Esophagus mucosa (tissue), 1 donor: Measurements from ENCODE around the gene PPWD1. TPM values are rescaled to one million over a fixed set of nuclear protein-coding genes. Genes with fewer than 3 reads are reported as not detected.
"Not testable (repeated sequence)": the region's sequence is repeated elsewhere in the genome, so short reads cannot be mapped to it uniquely, and the experiment has no call there.

Experiments used
- ATAC-seq: fragments of 200-7000 bp; cut with Tn5 transposase; one replicate; pipeline ENCODE4 v1.9.1; 2020
- total RNA-seq: library from RNA; stranded (reverse); gene quantifications from one replicate; pipeline ENCODE4 v1.2.4, GENCODE V29; 2023
- donor health status: DM: yes; HTN: yes; CAD: no.

PPWD1 gene
- 16.6 TPM for total RNA-seq

DNA sequence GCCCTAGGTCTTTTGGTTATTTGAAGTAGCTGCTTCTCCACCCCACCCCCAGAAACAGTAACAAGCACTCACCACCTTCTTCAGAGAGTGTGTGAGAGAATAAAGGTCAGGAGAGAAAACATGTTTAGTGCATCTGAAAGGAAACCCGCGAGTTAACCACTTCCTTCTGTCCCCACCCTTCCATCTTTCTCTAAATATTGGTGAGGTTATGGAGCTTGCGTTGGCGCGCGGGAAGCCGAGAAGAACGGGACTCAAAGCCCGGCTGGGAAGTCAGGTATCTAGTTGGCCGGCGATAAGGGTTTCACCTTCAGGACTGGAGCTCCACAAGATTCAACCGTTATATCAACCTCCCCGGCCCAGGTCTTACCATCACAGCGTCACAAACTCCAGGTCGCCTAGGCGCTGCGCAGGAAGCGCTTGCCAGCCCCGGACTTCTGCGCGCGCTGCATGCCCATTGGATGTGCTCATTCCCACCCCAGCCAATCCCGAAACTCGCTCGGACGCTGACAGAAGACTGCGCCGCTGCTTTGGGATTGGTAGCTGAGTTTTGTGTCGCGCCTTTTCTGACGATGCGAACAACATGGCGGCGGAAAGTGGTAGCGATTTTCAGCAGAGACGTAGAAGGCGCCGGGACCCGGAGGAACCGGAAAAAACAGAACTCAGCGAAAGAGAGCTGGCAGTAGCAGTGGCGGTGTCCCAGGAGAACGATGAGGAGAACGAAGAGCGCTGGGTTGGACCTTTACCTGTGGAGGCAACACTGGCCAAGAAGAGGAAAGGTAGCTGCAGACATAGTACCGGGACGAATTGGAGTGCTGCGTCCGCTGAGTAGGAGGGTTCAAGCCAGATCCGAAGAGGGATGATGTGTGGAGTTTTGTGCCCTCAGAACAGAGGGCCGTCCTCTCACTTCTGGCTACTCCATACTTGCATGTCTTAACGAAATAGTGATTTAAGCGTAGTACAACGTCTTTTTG is at the start of gene PPWD1, which contains the start of gene CENPK:
TSS of gene PPWD1 (plus strand) at position 566 of the 971 bp plus-strand sequence. CDS start at position 581, 15 bp downstream.
TSS of gene CENPK (minus strand) at position 438 of the 971 bp plus-strand sequence. CDS start 8,261 bp downstream, outside the sequence.
- ATAC-seq = peak; percentile 100

DNA sequence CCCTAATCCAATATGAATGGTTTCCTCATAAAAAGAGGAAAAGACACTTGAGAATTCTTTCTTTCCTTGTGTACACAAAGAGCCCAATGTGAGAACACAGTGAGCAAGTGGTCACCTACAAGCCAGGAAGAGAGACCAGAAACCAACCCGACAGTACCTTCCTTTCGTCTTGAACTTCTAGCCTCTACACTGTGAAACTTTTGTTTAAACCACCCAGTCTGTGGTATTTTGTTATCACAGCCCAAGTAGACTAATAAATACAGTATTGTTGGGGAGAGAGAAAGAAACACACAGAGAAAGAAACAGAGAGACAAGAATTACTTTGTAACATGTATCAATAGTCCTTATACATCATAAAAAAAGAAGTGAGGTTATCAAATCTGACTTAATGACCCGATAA is 37.4 kb upstream of the PPWD1 start:
- ATAC-seq = no peak

DNA sequence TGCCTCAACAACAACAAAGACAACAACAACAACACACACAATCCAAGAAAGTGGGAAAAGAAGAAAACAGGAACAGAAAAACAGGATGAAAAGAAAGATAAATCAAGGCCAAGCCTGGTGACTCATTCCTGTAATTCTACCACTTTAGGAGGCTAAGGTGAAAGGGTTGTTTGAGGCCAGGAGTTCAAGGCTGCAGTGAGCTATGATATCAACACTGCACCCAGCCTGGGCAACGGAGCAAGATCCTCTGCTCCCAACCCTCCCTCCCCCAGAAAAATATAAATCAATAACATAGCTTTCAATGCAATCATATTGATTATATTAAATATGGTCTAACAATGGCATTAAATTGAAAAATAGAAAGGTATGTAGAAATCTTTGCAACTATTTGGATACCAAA is 32.2 kb upstream of the PPWD1 start:
- ATAC-seq = no peak

DNA sequence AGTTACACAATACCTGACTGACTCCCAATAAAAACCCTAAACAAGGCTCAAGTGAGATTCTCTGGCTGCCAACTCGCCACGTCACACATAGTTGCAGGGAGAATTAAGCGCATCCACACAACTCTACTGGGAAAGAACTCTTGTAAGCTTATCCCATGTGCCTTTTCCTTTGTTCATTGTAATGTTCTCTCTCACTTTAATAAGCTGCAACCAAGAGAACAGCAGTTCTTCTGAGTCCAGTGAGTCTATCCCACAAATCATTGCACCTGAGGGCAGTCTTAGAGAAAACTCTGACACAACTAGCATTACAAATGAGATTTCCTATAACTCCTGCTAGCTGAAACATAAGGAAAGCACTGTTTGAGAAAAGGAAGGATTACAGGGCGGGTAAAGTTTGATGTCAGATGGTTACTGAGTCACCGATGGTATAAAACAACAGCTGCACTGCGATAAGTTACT is 27.5 kb upstream of the PPWD1 start:
- peak; percentile 69 for ATAC-seq

DNA sequence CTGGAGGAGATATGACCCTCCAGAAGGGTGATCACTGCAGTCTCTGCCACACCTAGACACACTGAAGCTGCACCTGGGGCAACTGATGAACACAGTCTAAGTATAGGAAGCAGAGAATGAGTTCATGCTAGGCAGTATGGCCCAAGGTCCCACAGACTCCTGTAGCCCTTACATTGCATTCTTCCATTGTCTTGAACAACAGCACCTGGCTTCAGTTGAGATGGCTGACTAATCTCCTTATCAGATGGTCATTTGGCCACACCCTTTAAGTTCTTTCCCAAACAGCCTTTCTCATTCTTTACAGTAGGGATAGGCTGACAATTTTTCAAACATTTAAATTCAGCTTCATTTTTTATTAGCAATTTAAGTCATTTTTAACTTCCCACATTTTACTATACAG is 23.3 kb upstream of the PPWD1 start:
- ATAC-seq = no peak

DNA sequence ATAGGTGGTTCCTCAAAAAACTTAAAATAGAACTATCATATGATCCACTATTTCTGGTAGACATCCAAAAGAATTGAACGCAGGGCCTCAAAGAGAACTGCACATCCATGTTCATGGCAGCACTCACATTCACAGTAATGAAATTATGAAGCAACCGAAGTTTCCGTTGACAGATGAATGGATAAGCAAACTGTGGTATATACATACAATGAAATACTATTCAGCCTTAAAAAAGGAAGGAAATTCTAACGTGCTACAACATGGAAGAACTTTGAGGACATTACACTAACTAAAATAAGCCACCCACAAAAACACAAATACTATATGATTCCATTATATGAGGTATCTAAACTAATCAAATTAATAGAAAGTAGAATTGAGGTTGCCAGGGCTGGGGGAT is 18.6 kb upstream of the PPWD1 start:
- no peak for ATAC-seq

DNA sequence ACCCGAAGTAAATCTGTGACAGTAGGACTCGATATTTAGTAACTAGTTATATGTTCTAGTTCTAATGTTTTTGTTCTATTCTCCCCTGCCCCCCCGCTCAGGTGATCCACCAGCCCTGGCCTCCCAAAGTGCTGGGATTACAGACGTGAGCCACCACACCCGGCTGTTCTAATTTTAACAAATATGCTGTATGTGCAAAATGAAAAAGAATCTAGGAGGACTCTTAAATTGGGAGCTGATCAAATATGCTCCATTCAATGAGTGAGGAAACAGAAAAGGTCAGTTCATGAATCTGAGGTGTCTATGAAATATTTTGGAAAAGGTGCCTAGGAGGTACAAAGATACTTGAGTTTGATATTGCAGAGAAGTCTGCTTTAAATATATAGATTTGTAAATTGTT is 17.0 kb upstream of the PPWD1 start:
- no peak for ATAC-seq

DNA sequence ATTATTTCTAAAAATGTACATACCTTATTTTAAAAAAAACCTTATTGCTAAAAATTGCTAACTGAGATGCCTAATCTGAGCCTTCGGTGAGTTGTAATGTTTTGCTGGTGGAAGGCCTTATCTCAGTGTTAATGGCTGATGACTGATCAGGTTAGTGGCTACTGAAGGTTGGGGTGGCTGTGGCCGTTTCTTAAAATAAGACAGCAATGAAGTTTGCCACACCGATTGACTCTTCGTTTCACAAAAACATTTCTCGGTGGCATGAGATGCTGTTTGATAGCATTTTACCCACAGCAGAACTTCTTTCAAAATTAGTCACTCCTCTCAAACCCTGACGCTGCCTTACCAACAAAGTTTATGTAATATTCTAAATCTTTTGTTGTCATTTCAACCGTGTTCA is 14.8 kb upstream of the PPWD1 start:
- no peak for ATAC-seq

DNA sequence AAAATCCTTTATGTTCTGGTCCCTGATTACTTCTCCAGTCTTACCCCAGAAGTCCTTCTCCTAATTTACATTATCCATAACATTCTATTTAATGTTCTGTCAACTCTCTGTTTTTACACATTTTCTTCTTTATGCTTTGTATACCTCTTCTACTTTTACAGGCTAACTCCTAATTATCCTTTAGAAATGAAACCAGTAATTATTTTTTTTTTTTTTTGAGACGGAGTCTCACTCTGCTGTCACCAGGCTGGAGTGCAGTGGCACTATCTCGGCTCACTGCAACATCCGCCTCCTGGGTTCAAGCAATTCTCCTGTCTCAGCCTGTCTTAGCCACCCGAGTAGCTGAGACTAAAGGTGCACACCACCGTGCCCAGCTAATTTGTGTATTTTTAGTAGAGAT is 9.2 kb upstream of the PPWD1 start:
- no peak for ATAC-seq

DNA sequence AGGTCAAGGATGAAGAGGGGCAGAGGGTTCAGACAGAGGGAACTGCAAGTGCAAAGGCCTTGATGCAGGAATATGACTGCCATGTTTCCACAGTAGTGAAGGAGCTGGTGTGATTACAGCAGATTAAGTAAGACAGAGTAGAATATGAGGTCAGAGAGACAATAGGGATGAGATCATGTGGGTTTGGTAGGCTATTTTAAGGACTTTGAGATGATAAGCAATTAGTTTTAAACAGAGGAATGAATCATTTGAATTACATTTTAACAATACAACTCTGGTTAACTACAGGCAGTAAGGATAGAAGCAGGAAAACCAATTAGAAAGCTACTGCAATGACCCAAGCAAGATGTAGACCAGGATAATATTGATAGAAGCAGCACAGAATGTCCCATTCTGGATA is 7.8 kb upstream of the PPWD1 start:
- ATAC-seq = no peak

DNA sequence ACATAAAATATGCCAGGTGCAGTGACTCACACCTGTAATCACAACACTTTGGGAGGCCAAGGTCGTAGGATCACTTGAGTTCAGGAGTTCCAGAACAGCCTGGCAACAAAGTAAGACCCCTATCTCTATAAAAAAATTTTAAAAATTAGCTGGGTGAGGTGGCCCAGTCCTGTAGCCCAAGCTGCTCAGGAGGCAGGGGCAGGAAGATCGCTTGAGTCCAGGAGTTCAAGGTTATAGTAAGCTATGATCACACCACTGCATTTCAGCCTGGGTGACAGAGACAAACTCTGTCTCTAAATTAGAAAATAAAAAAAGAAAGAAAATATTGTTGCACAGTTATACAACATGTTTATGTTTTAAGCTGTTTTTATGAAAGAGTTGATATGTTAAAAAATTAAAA is 6.9 kb upstream of the PPWD1 start:
- no peak for ATAC-seq

DNA sequence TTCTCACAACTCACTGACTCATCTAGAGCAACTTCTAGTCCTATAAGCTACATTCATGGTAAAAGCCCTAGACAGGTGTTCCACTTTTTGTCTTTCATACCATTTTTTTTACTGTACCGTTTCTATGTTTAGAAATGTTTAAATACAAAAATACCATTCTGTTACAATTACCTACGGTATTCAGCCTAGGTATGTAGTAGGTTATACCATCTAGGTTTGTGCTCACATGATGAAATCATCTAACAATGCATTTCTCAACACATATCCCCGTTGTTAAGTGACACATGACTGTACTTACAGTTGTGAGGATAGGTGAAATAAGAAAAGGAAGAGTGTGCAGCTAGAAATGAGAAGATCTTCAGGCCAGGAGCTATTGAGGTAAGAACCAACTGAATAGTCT is 6.4 kb upstream of the PPWD1 start:
- ATAC-seq = no peak

DNA sequence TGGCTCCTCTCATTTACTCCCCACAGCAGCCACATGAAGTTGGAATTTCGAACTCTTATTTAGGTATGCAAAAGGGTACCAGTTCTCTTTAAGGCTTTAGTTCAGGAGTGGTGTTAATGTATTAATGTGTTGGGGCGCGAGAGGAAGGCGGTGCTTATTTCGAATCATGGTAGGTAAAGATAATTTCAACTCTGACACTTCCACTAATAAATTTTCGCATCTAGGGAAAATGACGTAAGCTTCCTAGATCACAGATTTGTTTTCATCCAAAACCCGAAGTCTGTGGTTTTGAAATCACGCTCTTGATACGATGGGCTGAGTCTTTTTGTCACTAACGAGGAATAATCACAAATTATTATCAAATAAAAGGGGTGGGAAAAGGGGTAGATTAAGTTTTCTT is 681 bp downstream of the PPWD1 start:
- no peak for ATAC-seq

DNA sequence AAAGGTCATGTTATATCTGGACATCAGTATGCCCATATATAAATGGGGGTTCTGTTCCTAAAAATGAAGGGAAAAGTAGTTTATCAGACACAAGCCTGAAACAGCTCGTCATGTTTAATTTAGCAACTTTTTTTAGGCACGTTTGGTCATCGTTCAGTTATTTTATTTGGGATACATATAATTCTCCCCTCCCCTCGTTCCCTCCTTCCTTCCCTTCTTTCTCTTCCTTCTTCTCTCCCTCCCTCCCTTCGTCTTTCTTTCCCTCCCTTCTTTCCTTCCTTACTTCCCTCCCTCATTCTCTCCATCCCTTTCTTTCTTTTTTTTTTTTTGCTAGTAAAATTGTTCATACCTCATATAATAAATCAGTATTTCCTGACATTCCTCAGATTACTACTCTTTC is 3.4 kb downstream of the PPWD1 start:
- ATAC-seq = no peak

DNA sequence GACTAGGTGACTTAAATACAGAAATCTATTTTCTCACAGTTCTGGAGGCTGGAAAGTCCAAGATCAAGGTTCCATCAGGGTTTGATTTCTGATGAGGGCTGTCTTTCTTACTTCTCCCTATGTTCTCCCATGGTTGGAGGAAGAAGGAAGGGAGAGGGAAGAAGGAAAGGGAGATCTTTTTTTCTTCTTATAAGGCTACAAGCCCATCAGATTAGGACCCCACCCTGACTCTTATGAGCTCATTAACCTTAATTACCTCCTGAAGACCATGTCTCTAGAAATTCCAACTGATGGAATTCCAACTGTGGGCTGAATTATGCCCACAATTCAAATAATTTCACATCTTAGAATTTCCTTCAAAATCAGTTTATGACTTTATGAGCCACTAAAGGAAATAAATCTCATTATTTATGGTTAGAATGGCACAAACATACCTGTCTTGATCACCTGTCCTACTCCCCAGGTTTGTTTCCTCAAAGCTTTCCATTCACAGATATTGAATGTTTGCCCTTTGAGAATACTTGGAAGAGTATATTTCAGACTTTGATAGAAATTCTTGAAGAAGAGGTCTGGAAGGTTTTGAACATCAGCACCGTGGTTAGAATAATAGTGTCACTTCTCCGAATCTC is 7.6 kb downstream of the PPWD1 start:
- ATAC-seq = no peak

DNA sequence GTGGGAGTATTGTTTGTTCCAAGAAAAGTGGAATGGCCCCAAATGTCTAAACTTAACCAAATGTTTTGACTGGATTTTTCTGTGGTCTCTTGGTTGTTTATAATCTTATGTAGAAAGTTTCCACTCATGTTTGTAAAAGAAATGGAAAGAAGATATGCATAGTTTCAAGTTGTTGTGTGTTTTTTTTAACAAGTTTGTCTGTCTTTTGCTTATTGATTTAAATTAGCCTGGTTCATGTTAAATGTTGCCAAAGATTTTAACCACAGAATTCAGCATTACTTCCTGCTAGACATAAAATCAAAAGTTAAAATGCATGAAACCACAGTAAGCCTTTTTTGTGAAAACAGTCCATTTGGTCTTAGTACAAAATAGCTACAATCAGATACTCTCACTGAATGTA is 14.0 kb downstream of the PPWD1 start:
- no peak for ATAC-seq

DNA sequence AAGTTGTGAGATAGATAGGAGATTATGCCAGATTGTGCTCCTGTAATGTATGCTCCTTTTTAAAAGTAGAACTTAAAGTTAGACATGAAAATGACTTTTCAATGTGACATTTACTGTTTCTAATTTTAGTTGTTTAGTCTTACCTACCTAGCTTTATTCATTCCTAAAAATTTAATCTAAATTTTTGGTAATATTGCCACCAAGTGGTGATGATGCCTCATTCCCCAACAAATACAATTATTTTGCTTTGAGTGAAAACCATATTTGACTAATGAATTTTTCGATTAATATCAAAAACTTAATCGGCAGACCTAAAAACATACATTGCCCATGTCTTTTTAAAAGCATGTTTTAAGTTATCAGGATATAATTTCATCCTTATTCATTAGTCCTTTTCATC is 25.6 kb downstream of the PPWD1 start:
- ATAC-seq = no peak

DNA sequence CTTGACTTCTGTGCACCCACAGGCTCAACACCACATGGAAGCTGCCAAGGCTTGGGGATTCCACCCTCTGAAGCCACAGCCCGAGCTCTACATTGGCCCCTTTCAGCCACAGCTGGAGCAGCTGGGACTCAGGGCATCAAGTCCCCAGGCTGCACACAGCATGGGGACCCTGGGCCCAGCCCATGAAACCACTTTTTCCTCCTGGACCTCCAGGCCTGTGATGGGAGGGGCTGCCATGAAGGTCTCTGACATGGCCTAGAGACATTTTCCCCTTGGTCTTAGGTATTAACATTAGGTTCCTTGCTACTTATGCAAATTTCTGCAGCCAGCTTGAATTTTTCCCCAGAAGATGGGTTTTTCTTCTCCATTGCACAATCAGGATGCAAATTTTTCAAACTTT is 38.7 kb downstream of the PPWD1 start:
- not testable (repeated sequence) for ATAC-seq

DNA sequence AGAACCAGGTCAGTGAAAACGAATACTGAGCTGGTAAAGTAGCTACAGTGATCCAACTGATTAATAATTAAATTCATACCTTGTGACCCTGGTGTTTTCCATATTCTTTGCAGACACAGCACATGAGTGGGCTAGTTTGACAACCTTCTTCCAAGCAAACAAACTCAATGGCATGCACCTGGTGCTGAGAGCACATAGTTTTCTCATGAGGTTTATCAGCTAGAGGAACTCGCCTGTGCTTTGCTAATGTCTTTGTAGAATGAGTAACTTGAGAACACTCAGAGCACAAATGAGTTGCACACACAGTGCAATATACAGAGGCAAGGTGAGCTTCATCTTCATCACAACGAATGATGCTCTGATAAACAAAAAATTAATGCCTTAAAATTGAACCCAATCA is 48.4 kb downstream of the PPWD1 start:
- ATAC-seq = no peak

DNA sequence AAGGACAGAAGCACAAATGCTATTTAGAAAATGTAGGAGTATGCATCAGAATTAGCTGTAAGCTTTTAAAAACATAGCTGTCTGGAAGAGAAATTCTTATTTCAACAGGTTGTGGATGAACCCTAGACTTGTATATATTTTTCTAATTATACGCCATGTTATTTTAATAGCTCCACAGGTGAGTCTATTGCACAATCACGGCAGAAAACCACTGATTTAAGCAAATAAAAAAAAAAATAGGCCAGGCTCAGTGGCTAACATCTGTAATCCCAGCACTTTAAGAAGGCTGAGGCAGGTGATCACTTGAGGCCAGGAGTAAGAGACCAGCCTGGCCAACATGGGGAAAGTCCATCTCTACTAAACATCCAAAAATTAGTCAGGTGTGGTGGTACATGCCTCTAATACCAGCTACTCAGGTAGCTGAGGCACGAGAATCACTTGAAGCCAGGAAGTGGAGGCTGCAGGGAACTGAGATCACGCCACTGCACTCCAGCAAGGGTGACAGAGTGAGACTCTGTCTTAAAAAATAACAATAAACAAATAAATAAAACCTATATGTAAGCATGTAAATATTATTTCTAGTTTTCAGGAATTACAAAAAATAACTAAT is 49.3 kb downstream of the PPWD1 start:
- no peak for ATAC-seq

DNA sequence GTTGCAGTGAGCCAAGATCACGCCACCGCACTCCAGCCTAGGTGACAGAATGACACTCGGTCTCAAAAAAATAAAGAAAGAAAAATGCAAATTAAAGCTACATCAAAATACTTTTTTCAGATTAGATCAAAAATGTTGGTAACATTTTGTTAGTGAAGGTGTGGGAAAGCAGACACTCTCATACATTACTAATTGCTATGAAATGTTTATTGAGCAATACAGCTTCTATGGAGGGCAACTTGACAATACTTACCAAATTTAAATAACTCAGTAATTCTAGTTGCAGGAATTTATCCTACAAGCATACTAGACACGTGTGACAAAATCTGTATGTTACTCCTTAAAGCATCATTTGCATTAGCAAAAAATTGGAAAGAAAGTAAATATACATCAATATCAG is 56.9 kb downstream of the PPWD1 start:
- no peak for ATAC-seq

DNA sequence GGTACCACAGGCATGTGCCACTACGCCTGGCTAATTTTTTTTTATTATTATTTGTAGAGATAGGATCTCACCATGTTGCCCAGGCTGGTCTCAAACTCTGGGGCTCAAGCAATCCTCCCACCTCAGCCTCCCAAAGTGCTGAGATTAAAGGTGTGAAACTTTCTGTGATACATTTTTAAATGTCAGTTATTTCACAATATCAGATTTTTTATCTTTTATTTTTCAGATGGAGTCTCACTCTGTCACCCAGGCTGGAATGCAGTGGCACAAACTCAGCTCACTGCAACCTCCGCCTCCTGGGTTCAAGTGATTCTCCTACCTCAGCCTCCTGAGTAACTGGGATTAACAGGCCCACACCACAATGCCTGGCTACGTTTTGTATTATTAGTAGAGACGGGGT is 58.9 kb downstream of the PPWD1 start:
- ATAC-seq = not testable (repeated sequence)

DNA sequence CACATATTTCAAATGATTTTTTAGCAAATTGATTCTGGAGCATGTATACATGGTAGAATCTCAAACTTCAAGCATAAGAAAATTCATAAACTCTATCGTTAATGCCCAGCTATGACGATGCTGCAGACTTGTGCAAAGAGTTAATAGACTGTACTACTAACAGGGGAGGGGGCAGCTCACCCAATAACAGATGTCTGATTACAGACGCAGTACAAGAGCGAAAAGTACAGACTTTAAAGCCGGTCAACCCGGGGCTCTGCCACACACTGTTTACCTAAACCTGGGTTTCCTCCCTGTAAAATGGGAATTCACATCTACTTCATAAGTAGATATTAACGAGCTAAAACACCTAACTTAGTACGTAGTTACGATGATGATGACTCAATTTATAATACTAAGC is 60.4 kb downstream of the PPWD1 start:
- ATAC-seq = no peak
